HepG2 (cell line): ENCODE measurements around the gene MGLL. TPM values are rescaled to one million over a fixed set of nuclear protein-coding genes. Genes with fewer than 3 reads are reported as not detected.

ENCODE experiments used
- ATF1 ChIP-seq: IDR thresholded peaks from 2 replicates; pipeline ENCODE4 v1.6.1; 2016; ENCODE audit warnings: mild to moderate bottlenecking, control low read depth
- CCAR2 ChIP-seq: fragments of 200-400 bp; formaldehyde crosslinking; optimal IDR thresholded peaks from 2 replicates; pipeline ENCODE3; 2018; ENCODE audit warnings: low read depth, mild to moderate bottlenecking, low read length, moderate library complexity
- CHD2 ChIP-seq: IDR thresholded peaks from 2 replicates; pipeline ENCODE4 v1.6.1; 2011; ENCODE audit warnings: low read depth, low read length, improper control_type of control experiment
- CSRNP1 ChIP-seq: sonication (generic); formaldehyde crosslinking; IDR thresholded peaks from 2 replicates; pipeline ENCODE4 v1.8.1; 2023; ENCODE audit warnings: mild to moderate bottlenecking, missing genetic modification reagents
- MXD4 ChIP-seq: IDR thresholded peaks from 2 replicates; pipeline ENCODE4 v1.6.1; 2016; ENCODE audit warnings: mild to moderate bottlenecking, missing biosample characterization, missing genetic modification reagents
- NFE2L1 ChIP-seq: sonication (generic); formaldehyde crosslinking; IDR thresholded peaks from 2 replicates; pipeline ENCODE4 v1.4.0; 2020; ENCODE audit warnings: missing genetic modification reagents, mild to moderate bottlenecking, borderline replicate concordance
- NFRKB ChIP-seq: fragments of 450-650 bp; IDR thresholded peaks from 2 replicates; pipeline ENCODE4 v1.6.1; 2017
- NFYC ChIP-seq: IDR thresholded peaks from 2 replicates; pipeline ENCODE4 v1.6.1; 2016; ENCODE audit warnings: missing genetic modification reagents, missing compliant biosample characterization
- NR2F6 ChIP-seq, 2 experiments: IDR thresholded peaks; 2 replicates each; pipeline ENCODE4 v1.6.1; 2016; ENCODE audit warnings: antibody characterized with exemption in 1 of 2, mild to moderate bottlenecking in 1 of 2
- SETDB1 ChIP-seq: sonication (generic); formaldehyde crosslinking; IDR thresholded peaks from 2 replicates; pipeline ENCODE4 v1.5.1; 2020; ENCODE audit warnings: missing genetic modification reagents, mild to moderate bottlenecking, borderline replicate concordance
- SIN3B ChIP-seq: fragments of 150-350 bp; IDR thresholded peaks from 2 replicates; pipeline ENCODE4 v1.6.1; 2014; ENCODE audit warnings: low read length
- YY1 ChIP-seq: IDR thresholded peaks from 2 replicates; pipeline ENCODE4 v1.6.1; 2011; ENCODE audit warnings: low read length, low read depth, moderate library complexity, mild to moderate bottlenecking; ENCODE audit not compliant: insufficient read depth, insufficient replicate concordance
- ZFAT ChIP-seq: sonication (generic); formaldehyde crosslinking; conservative IDR thresholded peaks from 2 replicates; pipeline ENCODE4 v1.8.1; 2023; ENCODE audit warnings: missing genetic modification reagents, inconsistent platforms
- ZKSCAN1 ChIP-seq: fragments of 150-350 bp; IDR thresholded peaks from 2 replicates; pipeline ENCODE4 v1.6.1; 2014; ENCODE audit warnings: low read length
- ZNF142 ChIP-seq: sonication (generic); formaldehyde crosslinking; IDR thresholded peaks from 2 replicates; pipeline ENCODE4 v1.4.0; 2020; ENCODE audit warnings: missing genetic modification reagents
- ZNF20 ChIP-seq: sonication (generic); formaldehyde crosslinking; IDR thresholded peaks from 2 replicates; pipeline ENCODE4 v1.4.0; 2020; ENCODE audit warnings: mild to moderate bottlenecking, moderate library complexity, missing genetic modification reagents
- ZNF275 ChIP-seq: sonication (generic); formaldehyde crosslinking; IDR thresholded peaks from 2 replicates; pipeline ENCODE4 v1.8.0; 2022; ENCODE audit warnings: missing genetic modification reagents, mild to moderate bottlenecking, inconsistent platforms, borderline replicate concordance
- ZNF670 ChIP-seq: sonication (generic); formaldehyde crosslinking; IDR thresholded peaks from 2 replicates; pipeline ENCODE4 v1.8.0; 2022; ENCODE audit warnings: mild to moderate bottlenecking, missing genetic modification reagents, borderline replicate concordance
- ZNF782 ChIP-seq: sonication (generic); formaldehyde crosslinking; IDR thresholded peaks from 2 replicates; pipeline ENCODE4 v1.4.0; 2020; ENCODE audit warnings: missing genetic modification reagents, mild to moderate bottlenecking, borderline replicate concordance
- ZUFSP ChIP-seq: sonication (generic); formaldehyde crosslinking; IDR thresholded peaks from 2 replicates; pipeline ENCODE4 v1.9.0; 2021; ENCODE audit warnings: missing genetic modification reagents, mild to moderate bottlenecking, borderline replicate concordance
- polyA plus RNA-seq, 8 experiments: library from polyadenylated mRNA; depleted of rRNA in 3 of 8; stranded (reverse) in 7 of 8; unstranded in 1 of 8; fragments of >200 nt; fragmentation: Illumina TruSeq in 4 of 8; extraction: Trizol in 4 of 8; gene quantifications; 2 replicates each; pipeline versions ENCODE4 v1.2.1 to v1.2.3, GENCODE V29; 2011 to 2016; ENCODE audit warnings: low read depth in 4 of 8, missing spikeins in 1 of 8, mixed read lengths in 1 of 8; ENCODE audit not compliant: insufficient read depth in 1 of 8
- total RNA-seq, 5 experiments: library from RNA; depleted of rRNA; stranded (reverse); fragments of >200 nt; fragmentation: Illumina TruSeq; extraction: Trizol; gene quantifications; 2 replicates each; pipeline ENCODE4 v1.2.3, GENCODE V29; 2016; ENCODE audit warnings: low read depth in 1 of 5

MGLL gene
- total and polyA plus RNA-seq, 2 of the 13 experiments (the other 11 are each of a cell fraction or from before 2014, with no cell fraction given), result not detected

- TF ChIP-seq ZNF142 (CRISPR knock-in tag), result peak; percentile 58; the same call in 1 of the 2 replicates
- TF ChIP-seq CCAR2, result no peak
- no peak for TF ChIP-seq ZUFSP (CRISPR knock-in tag)
- no peak for TF ChIP-seq SETDB1 (CRISPR knock-in tag)
- no peak for TF ChIP-seq ZNF275 (CRISPR knock-in tag)
- TF ChIP-seq CHD2, result no peak
- TF ChIP-seq ZNF20 (CRISPR knock-in tag), result no peak
- no peak for TF ChIP-seq NR2F6 (IDR thresholded peaks at IDR 0.05)
- no peak for TF ChIP-seq NR2F6 (CRISPR knock-in tag; IDR thresholded peaks at IDR 0.05)
- 0 out of 2 replicates have a peak, but pooled peaks have one; percentile 1 for TF ChIP-seq MXD4 (CRISPR knock-in tag)
- TF ChIP-seq NFE2L1, result no peak
- TF ChIP-seq ZNF782, result no peak
- TF ChIP-seq ZKSCAN1, result no peak
- TF ChIP-seq NFRKB, result no peak
- TF ChIP-seq SIN3B, result no peak
- peak; percentile 46 for TF ChIP-seq YY1
- no peak for TF ChIP-seq NFYC (CRISPR knock-in tag)
- TF ChIP-seq ATF1 (CRISPR knock-in tag), result no peak
- TF ChIP-seq ZFAT, result no peak
- no peak for TF ChIP-seq ZNF670
- peak; percentile 39; the same call in 1 of the 2 replicates for TF ChIP-seq CSRNP1
Observed at GRCh38 chr3:127672429-127673190, 149.7 kb downstream of the MGLL start, which contains the start of gene ABTB1 (continued).
